GM23248 (cell line): ENCODE data around the gene NPPB. TPM values are rescaled to one million over a fixed set of nuclear protein-coding genes. Genes with fewer than 3 reads are reported as not detected.

Experiments used
- DNase-seq: peaks from one replicate; pipeline ENCODE4 v3.0.0-alpha.2; 2015
- H2AFZ ChIP-seq: fragments of 200-600 bp; sonication (generic); 2 replicates; pipeline ENCODE4 v1.6.1; 2016; ENCODE audit warnings: antibody characterized with exemption
- H3F3A ChIP-seq: fragments of 200-600 bp; sonication (generic); 2 replicates; pipeline ENCODE4 v1.6.1; 2016; ENCODE audit warnings: mild to moderate bottlenecking, antibody characterized with exemption, mixed run types; ENCODE audit not compliant: insufficient read depth
- H3K27ac ChIP-seq: fragments of 200-600 bp; sonication (generic); 2 replicates; pipeline ENCODE4 v1.5.1; 2016; ENCODE audit warnings: mild to moderate bottlenecking
- H3K27me3 ChIP-seq: fragments of 200-600 bp; sonication (generic); replicated peaks from 2 replicates; pipeline ENCODE4 v1.6.1; 2016; ENCODE audit warnings: mild to moderate bottlenecking; ENCODE audit not compliant: insufficient read depth
- H3K36me3 ChIP-seq: fragments of 200-600 bp; sonication (generic); 2 replicates; pipeline ENCODE4 v1.6.1; 2016; ENCODE audit warnings: low read depth, mild to moderate bottlenecking
- H3K4me1 ChIP-seq: fragments of 200-600 bp; sonication (generic); 2 replicates; pipeline ENCODE4 v1.6.1; 2016; ENCODE audit warnings: mild to moderate bottlenecking; ENCODE audit not compliant: insufficient read depth
- H3K4me2 ChIP-seq: fragments of 200-600 bp; sonication (generic); one replicate; pipeline ENCODE4 v1.6.1; 2016; ENCODE audit warnings: mild to moderate bottlenecking; ENCODE audit not compliant: unreplicated experiment
- H3K4me3 ChIP-seq: fragments of 200-600 bp; sonication (generic); 2 replicates; pipeline ENCODE4 v1.5.1; 2016; ENCODE audit warnings: mild to moderate bottlenecking
- H3K79me2 ChIP-seq: fragments of 200-600 bp; sonication (generic); 2 replicates; pipeline ENCODE4 v1.6.1; 2016; ENCODE audit warnings: mild to moderate bottlenecking; ENCODE audit not compliant: insufficient read depth
- H3K9ac ChIP-seq: fragments of 200-600 bp; sonication (generic); 2 replicates; pipeline ENCODE4 v1.6.1; 2016; ENCODE audit warnings: mild to moderate bottlenecking
- H3K9me2 ChIP-seq: fragments of 200-600 bp; sonication (generic); 2 replicates; pipeline ENCODE4 v1.6.1; 2016; ENCODE audit warnings: mixed run types, mild to moderate bottlenecking, moderate library complexity; ENCODE audit not compliant: insufficient read depth
- H3K9me3 ChIP-seq: fragments of 200-600 bp; sonication (generic); one replicate; pipeline ENCODE4 v1.6.1; 2017; ENCODE audit warnings: low read depth
- H4K20me1 ChIP-seq: fragments of 200-600 bp; sonication (generic); 2 replicates; pipeline ENCODE4 v1.6.0; 2016; ENCODE audit not compliant: insufficient read depth
- EZH2 ChIP-seq: fragments of 200-600 bp; sonication (generic); IDR thresholded peaks from 2 replicates; pipeline ENCODE4 v1.6.1; 2018; ENCODE audit warnings: antibody characterized with exemption, mild to moderate bottlenecking; ENCODE audit not compliant: insufficient read depth, poor library complexity, severe bottlenecking
- EZH2phosphoT487 ChIP-seq: fragments of 200-600 bp; sonication (generic); IDR thresholded peaks from 2 replicates; pipeline ENCODE4 v1.6.1; 2018; ENCODE audit warnings: antibody characterized with exemption, moderate library complexity, mild to moderate bottlenecking, low read depth; ENCODE audit not compliant: insufficient read depth
- WGBS, 2 experiments: methylation state at CpG; one replicate each; pipeline ENCODE4 v1.1.6; 2015 to 2017; ENCODE audit warnings: low lambda C conversion rate in 2 of 2, low coverage in 1 of 2; ENCODE audit errors: missing lambda C conversion rate in 2 of 2; 5-methylcytosine and 5-hydroxymethylcytosine counted together
- in situ Hi-C: fragments of 300-500 bp; cut with MboI; formaldehyde crosslinking; loops from 2 replicates; pipeline ENCODE4 v1.15.0; 2020
- polyA plus RNA-seq: library from polyadenylated mRNA; unstranded; fragments of >200 nt; fragmentation: Nextera tagmentation; extraction: Ambion mirVana; gene quantifications from 2 replicates; pipeline ENCODE4 v1.2.1, GENCODE V29; 2016
- total RNA-seq: library from RNA; depleted of rRNA; stranded (reverse); fragments of >200 nt; shearing (Covaris generic); gene quantifications from 2 replicates; pipeline ENCODE4 v1.2.3, GENCODE V29; 2014

Gene NPPB
- total and polyA plus RNA-seq, 2 experiments from 2014 or later, result not detected

- H4K20me1 ChIP-seq, result no peaks in the 10 kb centered on the region
- no peaks in the 10 kb centered on the region for H3K9me2 ChIP-seq
- peaks cover 52% of the 10 kb centered on the region for H3K27me3 ChIP-seq
- 2 to 4% methylated on average over 28 to 45 of the region's 53 CpGs for WGBS, 2 experiments
- peak; percentile 63 for DNase-seq
- in situ Hi-C loops, result no loop called here
- H3F3A ChIP-seq, result no peaks in the 10 kb centered on the region
- H3K36me3 ChIP-seq, result no peaks in the 10 kb centered on the region
- TF ChIP-seq EZH2phosphoT487, result no peak
- no peak for TF ChIP-seq EZH2
- H3K4me1 ChIP-seq, result no peaks in the 10 kb centered on the region
- H3K27ac ChIP-seq, result no peak overlapping the region
- no peak overlapping the region for H3K9ac ChIP-seq
- H3K79me2 ChIP-seq, result no peaks in the 10 kb centered on the region
- no peak overlapping the region for H3K4me2 ChIP-seq
- no peak overlapping the region for H2AFZ ChIP-seq
- no peaks in the 10 kb centered on the region for H3K9me3 ChIP-seq
- H3K4me3 ChIP-seq, result no peak overlapping the region
Measured at GRCh38 chr1:11858968-11859871, 475 bp upstream of the NPPB start.

DNA sequence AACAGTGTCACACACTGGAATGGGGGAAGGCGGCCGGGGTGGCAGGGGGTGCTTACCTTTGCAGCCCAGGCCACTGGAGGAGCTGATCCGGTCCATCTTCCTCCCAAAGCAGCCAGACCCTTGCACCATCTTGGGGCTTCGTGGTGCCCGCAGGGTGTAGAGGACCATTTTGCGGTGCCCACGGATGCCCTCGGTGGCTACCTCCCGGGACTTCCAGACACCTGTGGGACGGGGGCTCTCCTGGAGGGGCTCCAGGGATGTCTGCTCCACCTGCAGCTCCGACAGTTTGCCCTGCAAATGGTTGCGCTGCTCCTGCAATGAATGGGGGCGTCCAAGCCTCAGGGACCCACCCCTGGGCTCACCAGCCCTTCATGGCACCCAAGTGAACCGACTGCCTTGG is 587 bp downstream of the NPPB start:
- no peak overlapping the region for H3K9ac ChIP-seq
- H3K9me3 ChIP-seq, result no peaks in the 10 kb centered on the region
- H3K27me3 ChIP-seq, result peaks cover 52% of the 10 kb centered on the region
- no peaks in the 10 kb centered on the region for H3K9me2 ChIP-seq
- TF ChIP-seq EZH2phosphoT487 (no peak), EZH2 (no peak)
- H3F3A ChIP-seq, result no peaks in the 10 kb centered on the region
- no peak overlapping the region for H2AFZ ChIP-seq
- H3K4me3 ChIP-seq, result no peak overlapping the region
- H3K4me2 ChIP-seq, result no peak overlapping the region
- no peaks in the 10 kb centered on the region for H4K20me1 ChIP-seq
- no peaks in the 10 kb centered on the region for H3K36me3 ChIP-seq
- H3K4me1 ChIP-seq, result no peaks in the 10 kb centered on the region
- in situ Hi-C loops, result no loop called here
- WGBS, 2 experiments, result 51 to 62% methylated on average over 14 of the region's 14 CpGs
- H3K27ac ChIP-seq, result no peak overlapping the region
- no peak for DNase-seq
- no peaks in the 10 kb centered on the region for H3K79me2 ChIP-seq

GRCh38 chr1:11857164-11857851 is 1.4 kb downstream of the NPPB start:
- Histone ChIP-seq H4K20me1 (no peaks in the 10 kb centered on the region), H3K36me3 (no peaks in the 10 kb centered on the region), H3K9me3 (no peaks in the 10 kb centered on the region), H3K27ac (no peak overlapping the region), H2AFZ (no peak overlapping the region), H3K9me2 (no peaks in the 10 kb centered on the region), H3K9ac (no peak overlapping the region), H3K79me2 (no peaks in the 10 kb centered on the region), H3F3A (no peaks in the 10 kb centered on the region), H3K4me2 (no peak overlapping the region), H3K27me3 (peaks cover 51% of the 10 kb centered on the region), H3K4me3 (no peak overlapping the region), H3K4me1 (no peaks in the 10 kb centered on the region)
- in situ Hi-C loops, result no loop called here
- DNase-seq, result no peak
- 22 to 25% methylated on average over 10 of the region's 10 CpGs for WGBS, 2 experiments
- no peak for TF ChIP-seq EZH2
- no peak for TF ChIP-seq EZH2phosphoT487

GRCh38 chr1:11856698-11857097 is 2.0 kb downstream of the NPPB start:
- Histone ChIP-seq H3K9me2 (no peaks in the 10 kb centered on the region), H3K9ac (no peak overlapping the region), H3K27me3 (peaks cover 45% of the 10 kb centered on the region), H3F3A (no peaks in the 10 kb centered on the region), H3K9me3 (no peaks in the 10 kb centered on the region), H3K36me3 (no peaks in the 10 kb centered on the region), H4K20me1 (no peaks in the 10 kb centered on the region), H3K4me3 (no peak overlapping the region), H3K79me2 (no peaks in the 10 kb centered on the region), H2AFZ (no peak overlapping the region), H3K4me1 (no peaks in the 10 kb centered on the region), H3K27ac (no peak overlapping the region), H3K4me2 (no peak overlapping the region)
- 58 to 60% methylated on average over 3 of the region's 3 CpGs for WGBS, 2 experiments
- in situ Hi-C loops, result no loop called here
- DNase-seq, result no peak
- no peak for TF ChIP-seq EZH2phosphoT487
- no peak for TF ChIP-seq EZH2
